Stimulated activated CD4-positive, alpha-beta T cell treated with anti-CD3 and anti-CD28 coated beads, TNF-alpha, amount 100 ng/mL, for 4 hours (primary cell): ENCODE data around the gene MAPK4.

Experiments used
- DNase-seq, 3 experiments: peaks; one replicate each; pipeline ENCODE4 v3.0.0-alpha.2; 2020; ENCODE audit warnings: low read depth in 3 of 3

Gene MAPK4

GRCh38 chr18:50719471-50720324 is 159.8 kb downstream of the MAPK4 start:
- no peak for DNase-seq

- DNase-seq = no peak
These were observed 160.4 kb downstream of the MAPK4 start for GRCh38 chr18:50720325-50720674.

GRCh38 chr18:50721006-50721405 is 161.1 kb downstream of the MAPK4 start:
- no peak for DNase-seq

- no peak for DNase-seq
These were observed 161.7 kb downstream of the MAPK4 start for GRCh38 chr18:50721451-50722120.

- DNase-seq = no peak
These were observed 162.4 kb downstream of the MAPK4 start for GRCh38 chr18:50722311-50722710.

GRCh38 chr18:50724751-50725151 is 164.9 kb downstream of the MAPK4 start:
- no peak for DNase-seq

GRCh38 chr18:50726960-50727589 is 167.2 kb downstream of the MAPK4 start:
- no peak for DNase-seq

- DNase-seq = no peak
These were observed 168.0 kb downstream of the MAPK4 start for GRCh38 chr18:50727721-50728471.

- DNase-seq = no peak
These were observed 169.5 kb downstream of the MAPK4 start for GRCh38 chr18:50729376-50729775.

GRCh38 chr18:50729986-50730385 is 170.1 kb downstream of the MAPK4 start:
- no peak for DNase-seq

GRCh38 chr18:50734342-50734741 is 174.5 kb downstream of the MAPK4 start:
- no peak for DNase-seq

- DNase-seq = no peak
These were observed 175.0 kb downstream of the MAPK4 start for GRCh38 chr18:50734886-50735285.

- no peak for DNase-seq
These were observed 177.2 kb downstream of the MAPK4 start for GRCh38 chr18:50737127-50737526.

- DNase-seq = no peak
These were observed 178.3 kb downstream of the MAPK4 start for GRCh38 chr18:50738098-50738757.

- no peak for DNase-seq
These were observed 183.1 kb downstream of the MAPK4 start for GRCh38 chr18:50742952-50743351.

- DNase-seq = no peak
These were observed 184.4 kb downstream of the MAPK4 start for GRCh38 chr18:50744253-50744652.

- no peak for DNase-seq
These were observed 186.1 kb downstream of the MAPK4 start for GRCh38 chr18:50745945-50746344.

- DNase-seq = no peak
These were observed 188.0 kb downstream of the MAPK4 start for GRCh38 chr18:50747849-50748242.

- no peak for DNase-seq
These were observed 188.6 kb downstream of the MAPK4 start for GRCh38 chr18:50748243-50749229.

- DNase-seq = no peak
These were observed 189.5 kb downstream of the MAPK4 start for GRCh38 chr18:50749421-50749820.
